Lung (tissue), 12 donors: ENCODE measurements around the gene BANK1. TPM values are rescaled to one million over a fixed set of nuclear protein-coding genes. Genes with fewer than 3 reads are reported as not detected.

ENCODE experiments used
- ATAC-seq: fragments of 200-7000 bp; cut with Tn5 transposase; one replicate; pipeline ENCODE4 v1.9.1; 2020; ENCODE audit warnings: moderate number of reproducible peaks; ENCODE audit not compliant: insufficient read depth, low FRiP score
- DNase-seq, 3 donors: peaks; one replicate each; pipeline ENCODE4 v3.0.0-alpha.2; 2013 to 2017
- H3K27ac ChIP-seq, 2 donors: one replicate each; pipeline ENCODE4 v1.5.1; 2013; ENCODE audit warnings: mild to moderate bottlenecking in 2 of 2, moderate library complexity in 2 of 2, control low read depth in 1 of 2, inconsistent platforms in 1 of 2, low read depth in 1 of 2, low read length in 1 of 2
- H3K27me3 ChIP-seq, 3 donors: one replicate each; pipeline ENCODE4 v1.5.1; 2013; ENCODE audit warnings: low read length in 2 of 3; ENCODE audit not compliant: control insufficient read depth in 3 of 3, insufficient read depth in 3 of 3
- H3K36me3 ChIP-seq, 4 donors: one replicate each; pipeline ENCODE4 v1.5.1; 2013; ENCODE audit warnings: low read length in 4 of 4, mild to moderate bottlenecking in 1 of 4, moderate library complexity in 1 of 4; ENCODE audit not compliant: control insufficient read depth in 4 of 4, insufficient read depth in 4 of 4
- H3K4me1 ChIP-seq, 5 donors: one replicate each; pipeline ENCODE4 v1.5.1; 2013; ENCODE audit warnings: low read length in 5 of 5, mild to moderate bottlenecking in 2 of 5, moderate library complexity in 1 of 5; ENCODE audit not compliant: control insufficient read depth in 5 of 5, insufficient read depth in 5 of 5
- H3K4me3 ChIP-seq: one replicate; pipeline ENCODE4 v1.5.1; 2013; ENCODE audit warnings: mild to moderate bottlenecking, control low read depth, moderate library complexity
- H3K9ac ChIP-seq, 2 donors: one replicate each; pipeline ENCODE4 v1.5.1; 2013; ENCODE audit warnings: low read length in 2 of 2, control low read depth in 1 of 2; ENCODE audit not compliant: insufficient read depth in 1 of 2
- H3K9me3 ChIP-seq, 4 donors: one replicate each; pipeline ENCODE4 v1.5.1; 2013; ENCODE audit warnings: low read length in 3 of 4, mild to moderate bottlenecking in 1 of 4, moderate library complexity in 1 of 4; ENCODE audit not compliant: control insufficient read depth in 4 of 4, insufficient read depth in 3 of 4
- CTCF ChIP-seq: IDR thresholded peaks from 2 replicates; pipeline ENCODE4 v1.5.1; 2012; ENCODE audit warnings: mild to moderate bottlenecking; ENCODE audit errors: control extremely low read depth, extremely low read depth
- WGBS, 2 donors: extraction: QIAGEN DNeasy Blood & Tissue Kit; methylation state at CpG; one replicate each; pipeline ENCODE4 v1.1.7; 2013; 5-methylcytosine and 5-hydroxymethylcytosine counted together
- polyA plus RNA-seq, 2 donors: library from polyadenylated mRNA; stranded (reverse); fragments of 200-250 nt; gene quantifications; one replicate each; pipeline ENCODE4 v1.2.1, GENCODE V29; 2013
- total RNA-seq, 2 donors: library from RNA; depleted of rRNA in 1 of 2; stranded (reverse); fragments of >200 nt in 1 of 2; gene quantifications; one replicate each; pipeline ENCODE4 v1.2.1, GENCODE V29; 2014 to 2021
- donor health status: control.
- donor health status: control.
- donor health status: Bipolar disorder and iron deficiency.
- donor health status: healthy.
- donor health status: DM: yes; HTN: yes; CAD: no.

BANK1 gene
- total and polyA plus RNA-seq, 4 donors: 7.0 to 20.5 (median 8.9) TPM

GRCh38 chr4:102064747-102065442, 274.4 kb downstream of the BANK1 start:
- Histone ChIP-seq H3K9me3 (peaks cover 0 to 3% (median 0%) of the 10 kb centered on the region in 4 donors), H3K27me3 (no peaks in the 10 kb centered on the region), H3K4me3 (no peak overlapping the region), H3K4me1 (no peaks in the 10 kb centered on the region), H3K27ac (no peak overlapping the region), H3K36me3 (no peaks in the 10 kb centered on the region), H3K9ac (no peak overlapping the region)
- TF ChIP-seq CTCF: no peak
- DNase-seq (no peak), ATAC-seq (no peak)

DNA sequence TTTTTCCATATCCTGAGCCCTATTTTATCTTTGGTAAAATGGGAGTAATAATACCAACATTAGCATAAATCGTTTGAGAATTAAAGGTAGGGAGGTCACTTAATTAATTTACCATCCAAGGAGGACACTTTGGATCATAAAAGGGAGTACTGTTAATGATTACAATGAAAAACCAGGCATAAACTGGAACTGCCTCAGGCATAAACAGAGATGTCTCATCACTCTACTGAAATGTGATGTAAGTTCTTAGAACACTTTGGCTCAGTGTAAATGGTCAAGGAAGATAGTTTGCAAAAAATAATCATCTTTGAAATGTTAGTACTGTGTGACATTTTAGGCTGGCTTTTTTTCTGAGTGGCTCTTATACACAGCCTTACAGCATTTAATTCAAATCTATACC, 286.1 kb downstream of the BANK1 start:
- WGBS, 2 donors: 76 to 78% methylated on average over 1 of the region's 1 CpG
- Histone ChIP-seq H3K36me3 (no peaks in the 10 kb centered on the region), H3K4me3 (no peak overlapping the region), H3K9me3 (no peaks in the 10 kb centered on the region), H3K27ac (no peak overlapping the region), H3K9ac (no peak overlapping the region), H3K4me1 (no peaks in the 10 kb centered on the region), H3K27me3 (no peaks in the 10 kb centered on the region)
- no peak for ATAC-seq
- TF ChIP-seq CTCF: no peak
- DNase-seq: no peak

- Histone ChIP-seq H3K9ac (no peak overlapping the region), H3K36me3 (no peaks in the 10 kb centered on the region), H3K4me1 (no peaks in the 10 kb centered on the region), H3K9me3 (no peaks in the 10 kb centered on the region), H3K27me3 (no peaks in the 10 kb centered on the region), H3K4me3 (no peak overlapping the region), H3K27ac (no peak overlapping the region)
- no peak for DNase-seq
- TF ChIP-seq CTCF: no peak
- 91 to 93% methylated on average over 2 of the region's 2 CpGs for WGBS, 2 donors
- no peak for ATAC-seq
Measured at GRCh38 chr4:102080184-102080583, 289.7 kb downstream of the BANK1 start.
